ENCODE measurements around the gene AFF3.

- TF ChIP-seq CTCF (IDR thresholded peaks at IDR 0.05) (no peak), POLR2A (IDR thresholded peaks at IDR 0.05) (no peak), POLR2AphosphoS5 (IDR thresholded peaks at IDR 0.05) (no peak)
These were observed 476.1 kb downstream of the AFF3 start for GRCh38 chr2:99666256-99666655.
